GF-D8 (cell line): ENCODE results near the gene RANBP3.
"Not testable (repeated sequence)": the region's sequence is repeated elsewhere in the genome, so short reads cannot be mapped to it uniquely, and the experiment has no call there.

Source experiments
- DNase-seq: peaks from one replicate; lab custom pipeline; 2025; lab: John Stamatoyannopoulos, UW

RANBP3 gene

GRCh38 chr19:5964816-5965565 is 12.9 kb downstream of the RANBP3 start:
- DNase-seq = no peak

- no peak for DNase-seq
These were observed 14.1 kb downstream of the RANBP3 start for GRCh38 chr19:5963855-5964254.

- not testable (repeated sequence) for DNase-seq
These were observed 14.7 kb downstream of the RANBP3 start for GRCh38 chr19:5963259-5963658.

GRCh38 chr19:5961969-5962945 is 15.7 kb downstream of the RANBP3 start:
- DNase-seq = peak; percentile 37

GRCh38 chr19:5961641-5961968 is 16.3 kb downstream of the RANBP3 start:
- not testable (repeated sequence) for DNase-seq

GRCh38 chr19:5960005-5961001 is 17.6 kb downstream of the RANBP3 start:
- DNase-seq = no peak

GRCh38 chr19:5959260-5960004 is 18.5 kb downstream of the RANBP3 start:
- no peak for DNase-seq

GRCh38 chr19:5958851-5959122 is 19.2 kb downstream of the RANBP3 start:
- DNase-seq = no peak

GRCh38 chr19:5958074-5958850 is 19.7 kb downstream of the RANBP3 start:
- no peak for DNase-seq

GRCh38 chr19:5957170-5957569 is 20.8 kb downstream of the RANBP3 start:
- no peak for DNase-seq

- no peak for DNase-seq
These were observed 21.2 kb downstream of the RANBP3 start for GRCh38 chr19:5956728-5957127.

- no peak for DNase-seq
These were observed 21.6 kb downstream of the RANBP3 start for GRCh38 chr19:5956323-5956722.

- DNase-seq = no peak
These were observed 22.4 kb downstream of the RANBP3 start for GRCh38 chr19:5955636-5955935.

- no peak for DNase-seq
These were observed 23.6 kb downstream of the RANBP3 start for GRCh38 chr19:5954293-5954692.

- DNase-seq = no peak
These were observed 24.2 kb downstream of the RANBP3 start for GRCh38 chr19:5953680-5954213.

GRCh38 chr19:5953030-5953589 is 24.8 kb downstream of the RANBP3 start:
- peak; percentile 4 for DNase-seq

GRCh38 chr19:5952193-5953029 is 25.5 kb downstream of the RANBP3 start:
- DNase-seq = no peak

GRCh38 chr19:5951338-5951861 is 26.5 kb downstream of the RANBP3 start:
- DNase-seq = no peak

- no peak for DNase-seq
These were observed 27.2 kb downstream of the RANBP3 start for GRCh38 chr19:5950741-5951140.
